GM21423 (cell line): Measurements from ENCODE around the gene LRIT1.

Experiments
- ATAC-seq: cut with Tn5 transposase; IDR thresholded peaks from one replicate; pipeline ENCODE4 v1.9.1; 2021; ENCODE audit warnings: mild to moderate bottlenecking, moderate library complexity; ENCODE audit not compliant: unreplicated experiment

Gene LRIT1

GRCh38 chr10:84217746-84218145, 23.6 kb downstream of the LRIT1 start:
- ATAC-seq = no peak

DNA sequence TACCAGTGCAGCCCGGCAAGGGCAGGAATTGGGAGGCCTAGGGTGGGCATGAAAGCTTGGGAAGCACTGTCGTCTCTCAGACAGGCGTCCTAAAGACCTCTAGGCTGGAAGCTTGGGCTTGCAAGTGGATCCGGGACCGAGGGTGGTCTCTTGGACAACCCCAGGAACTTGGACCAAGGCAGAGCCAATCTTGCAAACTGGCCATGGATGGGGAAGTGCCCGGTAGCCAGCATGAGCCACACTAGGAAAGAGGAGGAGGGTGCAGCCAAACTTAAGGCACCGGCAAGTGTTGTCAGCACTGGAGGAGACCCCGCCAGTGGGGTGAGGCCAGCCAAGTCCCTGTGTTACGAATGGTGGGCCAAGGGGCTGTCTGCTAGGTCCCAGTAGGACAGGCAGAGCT, 24.5 kb downstream of the LRIT1 start:
- no peak for ATAC-seq

DNA sequence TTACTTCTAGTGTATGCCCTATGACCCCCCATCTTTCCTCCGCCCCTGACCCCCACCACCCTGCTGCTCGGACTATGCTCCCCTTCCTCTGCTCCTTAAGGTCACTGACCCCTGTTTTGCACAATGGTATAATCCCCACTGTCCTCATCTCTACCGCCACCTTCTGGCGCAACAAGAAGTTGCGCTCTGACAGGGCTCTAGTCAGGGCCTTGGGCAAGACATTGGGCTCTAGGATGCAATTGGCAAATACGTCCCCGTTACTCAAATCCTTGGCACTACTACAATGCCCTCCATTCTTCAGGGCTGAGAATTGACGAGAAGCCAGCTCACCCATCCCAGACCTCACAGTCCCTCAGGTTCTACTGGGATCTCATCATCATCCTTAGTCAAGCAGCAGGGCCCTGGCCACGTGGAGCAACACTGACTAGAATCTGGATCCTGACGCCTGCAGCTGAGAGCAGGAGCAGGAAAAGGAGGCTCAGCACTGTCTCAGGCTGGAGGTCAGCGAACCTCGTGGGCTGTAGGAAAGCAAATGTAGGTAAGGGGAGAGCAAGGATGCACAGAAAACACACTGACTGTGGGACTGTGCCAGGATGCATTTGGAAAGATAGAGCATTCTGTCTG, 26.6 kb downstream of the LRIT1 start:
- ATAC-seq = peak; percentile 81

- no peak for ATAC-seq
These were observed 27.2 kb downstream of the LRIT1 start for GRCh38 chr10:84214046-84214572.

GRCh38 chr10:84213076-84213475, 28.3 kb downstream of the LRIT1 start:
- ATAC-seq = no peak

- no peak for ATAC-seq
These were observed 29.3 kb downstream of the LRIT1 start for GRCh38 chr10:84212014-84212413.

DNA sequence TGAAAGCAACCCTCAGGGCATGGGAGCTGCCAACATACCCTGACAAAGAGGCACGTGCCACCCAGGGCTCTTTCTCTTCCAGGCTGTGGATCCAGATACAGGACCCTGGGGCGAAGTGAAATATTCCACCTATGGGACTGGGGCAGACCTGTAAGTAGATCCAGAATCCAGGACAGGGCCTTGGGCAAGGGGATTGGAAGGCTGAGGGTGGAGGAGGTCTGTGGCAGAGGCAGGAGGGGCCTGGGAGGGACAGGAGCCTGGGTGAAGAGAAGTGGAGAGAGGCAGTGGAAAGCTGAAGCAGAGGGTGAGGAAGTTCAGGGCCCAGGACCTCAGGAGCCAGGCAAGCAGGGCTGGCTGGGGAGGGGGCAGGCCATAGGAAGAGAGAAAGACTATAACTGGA, 29.8 kb downstream of the LRIT1 start:
- no peak for ATAC-seq

- no peak for ATAC-seq
These were observed 33.3 kb downstream of the LRIT1 start for GRCh38 chr10:84208023-84208422.

GRCh38 chr10:84205853-84206525, 35.4 kb downstream of the LRIT1 start:
- no peak for ATAC-seq

DNA sequence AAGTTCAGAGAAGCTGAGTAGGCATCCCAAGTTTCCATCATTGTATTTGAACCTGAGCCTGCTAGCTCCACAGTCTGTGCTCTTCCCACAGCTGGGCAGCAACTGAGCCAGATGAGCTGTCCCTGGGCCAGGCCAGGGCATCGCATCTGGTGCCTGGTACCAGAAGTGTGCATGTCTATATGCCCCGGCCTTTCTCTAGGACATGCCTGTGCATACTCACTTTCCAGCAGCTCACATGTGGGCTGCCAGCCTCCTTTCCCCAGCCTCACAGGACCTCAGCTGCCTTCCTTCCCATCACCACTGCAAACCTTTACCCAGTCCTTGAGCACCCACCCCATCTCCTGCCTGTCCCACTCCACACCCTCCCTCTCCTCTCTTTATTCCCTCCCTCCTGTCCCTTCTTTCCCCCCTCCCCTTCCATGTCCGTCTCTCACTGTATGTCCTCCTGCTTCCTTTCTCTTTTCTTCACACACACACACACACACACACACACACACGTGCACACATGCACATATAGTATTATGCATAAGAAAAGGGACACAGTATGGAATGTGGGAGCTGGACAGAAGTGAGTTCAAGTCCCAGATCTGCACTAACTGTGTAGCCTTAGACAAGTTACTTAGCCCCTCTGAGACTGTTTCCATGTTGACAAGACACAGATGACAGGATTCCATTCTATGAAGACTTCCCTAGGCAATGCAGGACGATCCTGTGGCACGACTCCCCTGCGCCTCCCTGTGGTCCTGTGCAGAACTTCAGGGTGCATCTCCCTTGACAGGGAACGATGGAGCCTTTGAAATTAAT, 36.1 kb downstream of the LRIT1 start:
- ATAC-seq = peak; percentile 72

- no peak for ATAC-seq
These were observed 36.7 kb downstream of the LRIT1 start for GRCh38 chr10:84204610-84205009.

GRCh38 chr10:84204122-84204521, 37.2 kb downstream of the LRIT1 start:
- peak; percentile 63 for ATAC-seq

DNA sequence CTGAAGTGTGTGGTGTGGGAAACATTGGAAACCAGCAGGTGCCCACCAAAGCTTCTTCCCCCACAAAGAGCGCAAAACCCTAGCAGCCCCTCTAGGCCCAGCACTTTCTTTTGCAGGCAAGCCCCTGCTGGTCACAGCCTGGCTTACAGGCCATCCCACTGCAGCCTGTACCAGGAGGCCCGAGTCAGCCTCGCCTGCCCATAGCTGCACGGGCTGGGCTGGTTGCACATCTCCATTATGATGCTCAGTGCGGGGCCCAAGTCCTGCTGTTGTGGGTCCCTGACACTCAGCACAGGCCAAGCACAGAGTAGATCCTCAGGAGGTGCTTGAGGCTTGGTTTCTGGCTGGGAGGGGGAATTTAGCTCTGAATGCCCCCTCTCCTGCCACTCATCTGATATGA, 39.0 kb downstream of the LRIT1 start:
- no peak for ATAC-seq

DNA sequence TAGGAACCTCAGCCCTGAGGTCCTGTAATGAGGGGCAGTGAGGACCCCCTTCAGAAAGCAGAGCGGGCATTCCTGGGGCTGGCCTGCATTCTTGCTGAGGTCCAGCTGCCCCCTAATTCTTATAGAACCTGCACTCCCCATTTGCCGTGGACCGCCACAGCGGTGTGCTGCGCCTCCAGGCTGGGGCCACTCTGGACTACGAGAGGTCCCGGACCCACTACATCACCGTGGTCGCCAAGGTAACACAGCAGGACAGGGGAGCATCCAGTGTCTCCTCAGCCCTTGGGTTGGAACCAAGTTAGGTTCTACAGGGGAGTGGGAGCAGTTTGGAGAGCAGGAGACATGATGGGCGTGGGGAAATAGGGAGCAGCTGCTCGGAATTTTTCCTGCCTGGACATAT, 39.7 kb downstream of the LRIT1 start:
- no peak for ATAC-seq

DNA sequence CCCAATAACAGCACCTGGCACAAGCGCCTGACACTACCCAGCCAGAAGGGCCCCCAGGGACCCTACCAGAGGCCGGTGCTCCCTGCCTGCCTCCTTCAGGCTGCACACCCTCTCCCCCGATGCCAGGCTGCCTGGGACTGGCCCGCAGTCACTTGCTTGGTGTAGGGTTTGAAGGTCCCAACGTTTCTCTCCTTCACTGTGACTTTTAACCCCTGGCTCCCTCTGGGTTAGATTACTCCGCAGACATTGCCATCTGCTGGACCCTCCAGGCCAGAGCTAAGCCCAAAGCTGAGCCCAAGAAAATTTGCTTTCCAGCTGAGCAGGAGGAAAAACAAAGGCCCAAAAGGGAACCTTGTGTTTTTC, 40.1 kb downstream of the LRIT1 start:
- no peak for ATAC-seq

DNA sequence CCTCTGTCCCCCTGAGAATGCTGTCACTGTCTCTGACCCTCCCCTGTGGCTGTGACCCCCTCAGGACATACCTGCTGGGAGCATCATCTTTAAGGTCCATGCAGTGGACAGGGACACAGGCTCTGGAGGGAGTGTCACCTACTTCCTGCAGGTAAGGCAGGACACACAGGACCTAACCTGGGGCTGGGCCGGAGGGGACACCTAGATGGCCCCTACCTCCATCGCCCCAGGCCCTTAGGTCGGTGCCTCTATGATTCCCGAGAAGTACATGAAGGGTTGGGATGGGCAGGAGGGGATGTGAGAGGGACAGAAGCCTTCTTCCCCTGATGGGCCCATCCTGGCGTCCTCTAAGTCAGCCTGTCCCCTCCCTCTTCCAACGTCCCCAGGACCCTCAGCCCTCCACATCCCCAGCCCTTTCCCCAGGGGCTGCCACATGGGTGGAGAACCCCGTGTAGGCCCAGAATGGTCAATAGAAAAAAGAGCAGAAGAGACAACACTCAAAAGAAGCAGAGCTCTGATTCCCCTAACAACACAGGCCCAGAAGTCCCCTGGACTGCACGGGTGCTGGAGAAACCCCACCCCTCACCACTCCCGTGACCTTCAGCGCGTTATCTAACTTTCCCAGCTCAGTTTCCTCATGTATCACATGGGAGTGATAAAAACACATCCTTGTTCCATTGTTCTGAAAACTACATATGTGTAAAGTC, 40.7 kb downstream of the LRIT1 start:
- no peak for ATAC-seq

- no peak for ATAC-seq
These were observed 43.0 kb downstream of the LRIT1 start for GRCh38 chr10:84198206-84198915.

DNA sequence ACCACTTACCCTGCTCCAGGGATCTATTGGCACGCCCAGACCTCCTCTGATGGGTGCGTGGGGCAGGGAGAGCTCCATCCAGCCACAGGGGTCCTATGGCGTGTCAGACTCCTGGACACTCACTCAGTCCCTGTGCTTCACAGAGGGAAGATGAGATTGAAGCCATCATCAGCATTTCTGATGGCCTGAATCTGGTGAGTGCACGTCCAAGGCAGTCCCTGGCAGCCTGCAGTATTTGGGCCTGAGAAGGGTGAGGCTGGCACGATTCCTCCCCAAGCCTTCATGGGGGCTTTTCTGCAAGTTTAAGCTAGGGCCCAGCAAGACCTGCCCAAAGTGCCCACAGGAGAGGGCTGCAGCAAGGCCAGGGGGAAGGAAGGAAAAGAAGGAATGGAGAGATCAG, 43.7 kb downstream of the LRIT1 start:
- no peak for ATAC-seq

DNA sequence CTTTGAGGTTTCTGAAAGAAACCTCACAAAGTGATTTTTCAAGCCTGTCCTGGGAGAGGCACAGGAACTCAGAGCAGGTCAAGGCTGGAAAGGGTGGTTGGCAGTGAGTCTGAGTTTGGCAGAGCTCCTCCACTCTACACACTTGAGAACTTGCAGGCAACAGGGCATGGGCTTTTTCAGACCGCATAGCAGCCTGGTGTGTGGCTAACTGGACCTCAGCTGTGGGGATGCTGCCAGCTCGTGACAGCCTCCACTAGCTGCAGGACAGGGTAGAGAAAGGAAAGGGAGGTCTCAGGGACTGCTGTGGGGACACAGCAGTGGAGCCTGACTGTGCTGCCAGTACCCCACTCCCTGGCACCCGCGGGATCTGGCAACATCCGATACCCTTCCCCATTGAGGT, 44.4 kb downstream of the LRIT1 start:
- ATAC-seq = no peak

DNA sequence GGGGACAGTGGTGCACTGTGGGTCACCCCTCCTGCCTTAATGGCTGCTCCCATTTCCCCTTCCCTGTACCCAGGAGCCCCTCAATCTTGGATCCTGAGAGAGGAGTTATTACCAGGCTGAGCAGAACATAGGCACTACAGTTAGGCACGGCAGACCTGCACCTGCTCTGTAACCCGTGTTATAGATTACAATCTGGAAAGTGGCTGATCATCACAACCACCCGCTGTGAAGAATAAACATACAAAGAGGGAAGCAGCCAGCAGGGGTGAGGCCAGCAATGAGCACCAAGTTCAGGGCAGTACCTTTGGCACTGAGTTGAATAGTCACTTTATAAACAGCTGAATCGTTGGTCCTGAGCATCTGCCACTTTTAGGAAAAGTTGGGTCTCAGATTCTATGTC, 45.3 kb downstream of the LRIT1 start:
- no peak for ATAC-seq
